Activated CD4-positive, alpha-beta T cell treated with anti-CD3 and anti-CD28 coated beads, Interleukin-2, Interleukin-6, amounts not matched to agents 100 ng/mL and 50 ng/mL, durations not matched to agents 16 hours and 8 hours (primary cell): ENCODE measurements around the gene CMKLR1.

ENCODE experiments used
- DNase-seq: peaks from one replicate; pipeline ENCODE4 v3.0.0-alpha.2; 2020

CMKLR1 gene

GRCh38 chr12:108335349-108336119 is 3.6 kb downstream of the CMKLR1 start:
- DNase-seq = no peak

- peak; percentile 21 for DNase-seq
Measured at GRCh38 chr12:108333898-108334699, 5.0 kb downstream of the CMKLR1 start.

GRCh38 chr12:108332791-108333382 is 6.2 kb downstream of the CMKLR1 start:
- no peak for DNase-seq

GRCh38 chr12:108328420-108328819 is 10.7 kb downstream of the CMKLR1 start:
- no peak for DNase-seq

GRCh38 chr12:108327621-108328344 is 11.3 kb downstream of the CMKLR1 start:
- DNase-seq = no peak

GRCh38 chr12:108326254-108326750 is 12.8 kb downstream of the CMKLR1 start:
- DNase-seq = no peak

GRCh38 chr12:108325549-108325948 is 13.6 kb downstream of the CMKLR1 start:
- DNase-seq = no peak

GRCh38 chr12:108325018-108325358 is 14.1 kb downstream of the CMKLR1 start:
- DNase-seq = no peak

GRCh38 chr12:108324351-108325017 is 14.6 kb downstream of the CMKLR1 start:
- DNase-seq = no peak

GRCh38 chr12:108323581-108323980 is 15.5 kb downstream of the CMKLR1 start:
- DNase-seq = no peak

- no peak for DNase-seq
Measured at GRCh38 chr12:108322998-108323397, 16.1 kb downstream of the CMKLR1 start.

- no peak for DNase-seq
Measured at GRCh38 chr12:108321688-108322087, 17.4 kb downstream of the CMKLR1 start.

- no peak for DNase-seq
Measured at GRCh38 chr12:108320507-108321293, 18.4 kb downstream of the CMKLR1 start.

GRCh38 chr12:108319277-108320234 is 19.6 kb downstream of the CMKLR1 start:
- no peak for DNase-seq

GRCh38 chr12:108318472-108319275 is 20.4 kb downstream of the CMKLR1 start:
- no peak for DNase-seq

- DNase-seq = no peak
Measured at GRCh38 chr12:108317308-108318234, 21.5 kb downstream of the CMKLR1 start.

- DNase-seq = no peak
Measured at GRCh38 chr12:108316176-108317086, 22.7 kb downstream of the CMKLR1 start.
